Prostate gland (tissue), 2 donors: Measurements from ENCODE around the gene TAAR2.

Experiments used
- CTCF ChIP-seq, 4 experiments: fragments of 200-600 bp in 2 of 4; fragments of 450-650 bp in 2 of 4; sonication (generic) in 2 of 4; IDR thresholded peaks; 1 replicate in 3 of 4; 2 replicates in 1 of 4; pipeline ENCODE4 v1.5.1; 2016 to 2019; ENCODE audit warnings: antibody characterized with exemption in 4 of 4, mild to moderate bottlenecking in 2 of 4, moderate library complexity in 2 of 4
- POLR2A ChIP-seq: fragments of 450-650 bp; IDR thresholded peaks from one replicate; pipeline ENCODE4 v1.6.1; 2016; ENCODE audit warnings: antibody characterized with exemption, mild to moderate bottlenecking
- POLR2AphosphoS5 ChIP-seq: sonication (generic); formaldehyde crosslinking; IDR thresholded peaks from one replicate; pipeline ENCODE4 v1.6.1; 2017; ENCODE audit warnings: antibody characterized with exemption

GRCh38 chr6:132624175-132624574, at the start of gene TAAR2:
- no peak for TF ChIP-seq POLR2A
- no peak for TF ChIP-seq POLR2AphosphoS5
- no peak for TF ChIP-seq CTCF (IDR thresholded peaks at IDR 0.05)
